Small intestine (tissue), 7 donors: ENCODE data around the gene BABAM2. TPM values are rescaled to one million over a fixed set of nuclear protein-coding genes. Genes with fewer than 3 reads are reported as not detected.

Experiments
- DNase-seq, 2 donors: peaks; one replicate each; pipeline versions ENCODE4 v3.0.0 to v3.0.0-alpha.2; 2013
- FAIRE-seq: peaks from 2 replicates; lab custom pipeline; 2012; peaks lifted over from hg19 to GRCh38; lab: Jason Lieb, UNC
- H3K27ac ChIP-seq, 3 donors: one replicate each; pipeline ENCODE4 v1.5.1; 2013; ENCODE audit warnings: low read length in 2 of 3, mild to moderate bottlenecking in 2 of 3, control low read depth in 1 of 3, inconsistent platforms in 1 of 3, low read depth in 1 of 3, moderate library complexity in 1 of 3
- H3K27me3 ChIP-seq, 3 donors: one replicate each; pipeline ENCODE4 v1.6.1; 2013; ENCODE audit warnings: low read length in 3 of 3, inconsistent platforms in 1 of 3; ENCODE audit not compliant: control insufficient read depth in 3 of 3, insufficient read depth in 3 of 3
- H3K36me3 ChIP-seq, 3 donors: one replicate each; pipeline ENCODE4 v1.6.1; 2013; ENCODE audit warnings: low read length in 3 of 3, inconsistent platforms in 1 of 3, low read depth in 1 of 3, mild to moderate bottlenecking in 1 of 3, moderate library complexity in 1 of 3; ENCODE audit not compliant: control insufficient read depth in 3 of 3, insufficient read depth in 2 of 3
- H3K4me1 ChIP-seq, 3 donors: one replicate each; pipeline ENCODE4 v1.6.1; 2013; ENCODE audit warnings: low read length in 2 of 3, inconsistent platforms in 1 of 3, low read depth in 1 of 3, mild to moderate bottlenecking in 1 of 3, moderate library complexity in 1 of 3; ENCODE audit not compliant: control insufficient read depth in 3 of 3, insufficient read depth in 2 of 3
- H3K4me3 ChIP-seq, 3 donors: one replicate each; pipeline ENCODE4 v1.5.1; 2013; ENCODE audit warnings: low read length in 3 of 3, control low read depth in 1 of 3, inconsistent platforms in 1 of 3, low read depth in 1 of 3, mild to moderate bottlenecking in 1 of 3, moderate library complexity in 1 of 3
- H3K9me3 ChIP-seq, 2 donors: one replicate each; pipeline ENCODE4 v1.6.1; 2013; ENCODE audit warnings: low read depth in 1 of 2, low read length in 1 of 2; ENCODE audit not compliant: control insufficient read depth in 2 of 2, insufficient read depth in 1 of 2
- WGBS, 3 donors: extraction: QIAGEN DNeasy Blood & Tissue Kit; methylation state at CpG; one replicate each; pipeline ENCODE4 v1.1.7; 2013; 5-methylcytosine and 5-hydroxymethylcytosine counted together
- polyA plus RNA-seq, 4 donors: library from polyadenylated mRNA; stranded (reverse) in 3 of 4; unstranded in 1 of 4; fragments of 200-250 nt in 3 of 4; fragments of 120-200 nt in 1 of 4; gene quantifications; one replicate each; pipeline versions ENCODE4 v1.2.1 to v1.2.3, GENCODE V29; 2013
- donor health status: healthy with polysubstance abuse.
- donor health status: control.
- donor health status: control.
- donor health status: Bipolar disorder and iron deficiency.
- donor health status: healthy.

Gene BABAM2
- polyA plus RNA-seq, 4 donors = 19.5 to 38.6 (median 21.5) TPM

DNA sequence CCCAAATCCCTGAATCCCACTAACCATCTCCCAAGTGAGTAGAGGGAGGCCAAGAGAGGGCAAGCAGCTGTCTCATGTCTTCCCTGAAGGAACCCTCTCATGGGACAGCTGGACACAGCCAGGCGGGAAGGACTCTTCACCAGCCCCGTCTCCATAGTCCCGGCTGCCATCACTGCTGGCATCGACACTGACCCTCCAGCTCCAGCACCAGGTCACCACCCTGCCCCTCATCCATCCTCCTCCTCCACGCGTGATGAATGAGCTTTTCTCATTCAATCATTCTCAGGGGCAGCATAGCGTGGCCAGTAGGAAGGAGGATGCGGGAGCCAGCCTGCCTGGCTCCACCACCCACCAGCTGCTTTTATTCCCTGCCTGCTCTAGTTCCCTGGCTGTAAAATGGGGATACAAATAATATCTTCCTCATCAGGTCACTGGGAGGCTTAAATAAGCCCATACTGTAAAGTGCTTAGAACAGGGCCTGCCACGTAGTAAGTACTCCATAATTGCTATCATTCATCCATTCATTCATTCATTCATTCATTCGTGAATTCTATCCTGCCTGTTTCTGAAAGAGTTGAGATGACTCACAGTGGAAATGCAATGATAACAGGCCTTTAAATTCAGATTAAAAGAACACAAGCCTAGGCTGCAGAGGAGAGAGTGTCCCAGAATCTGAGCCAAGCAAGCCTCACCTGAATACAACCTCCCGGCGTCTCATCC, 471.6 kb downstream of the BABAM2 start:
- Histone ChIP-seq H3K36me3 (no peaks in the 10 kb centered on the region), H3K4me1 (peaks cover 6 to 52% (median 13%) of the 10 kb centered on the region in 3 donors), H3K4me3 (no peak overlapping the region), H3K27me3 (no peaks in the 10 kb centered on the region), H3K9me3 (no peaks in the 10 kb centered on the region), H3K27ac (no peak overlapping the region)
- WGBS, 3 donors = 76 to 81% (median 76%) methylated on average over 12 of the region's 12 CpGs
- no peak for FAIRE-seq
- DNase-seq = no peak

DNA sequence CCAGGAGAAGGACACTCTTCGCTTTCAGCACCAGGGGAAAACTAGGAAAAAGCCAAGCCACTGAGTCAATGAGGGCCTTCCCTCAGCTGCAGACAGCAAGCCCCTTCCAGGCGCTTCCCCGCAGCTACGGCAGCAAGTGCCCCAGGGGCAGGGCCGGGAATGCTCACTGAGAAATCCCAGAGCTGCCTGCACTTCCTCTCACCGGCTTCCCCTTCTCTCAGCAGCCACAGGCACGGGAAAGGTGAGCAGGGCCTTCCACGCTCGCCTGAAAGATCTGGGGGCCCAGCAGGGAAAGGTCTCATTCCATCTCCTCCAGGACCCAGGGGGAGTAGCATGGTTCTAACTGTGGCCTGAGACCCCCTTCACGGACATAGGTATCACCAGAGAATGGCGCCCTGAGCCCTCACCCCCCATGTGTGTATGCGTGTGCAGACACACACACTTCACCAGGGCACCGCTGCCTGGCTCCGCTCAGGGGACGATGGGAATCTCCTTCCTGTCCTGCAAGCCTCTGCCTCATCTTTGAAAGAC, 472.5 kb downstream of the BABAM2 start:
- 90 to 95% (median 90%) methylated on average over 15 of the region's 15 CpGs for WGBS, 3 donors
- no peak for DNase-seq

DNA sequence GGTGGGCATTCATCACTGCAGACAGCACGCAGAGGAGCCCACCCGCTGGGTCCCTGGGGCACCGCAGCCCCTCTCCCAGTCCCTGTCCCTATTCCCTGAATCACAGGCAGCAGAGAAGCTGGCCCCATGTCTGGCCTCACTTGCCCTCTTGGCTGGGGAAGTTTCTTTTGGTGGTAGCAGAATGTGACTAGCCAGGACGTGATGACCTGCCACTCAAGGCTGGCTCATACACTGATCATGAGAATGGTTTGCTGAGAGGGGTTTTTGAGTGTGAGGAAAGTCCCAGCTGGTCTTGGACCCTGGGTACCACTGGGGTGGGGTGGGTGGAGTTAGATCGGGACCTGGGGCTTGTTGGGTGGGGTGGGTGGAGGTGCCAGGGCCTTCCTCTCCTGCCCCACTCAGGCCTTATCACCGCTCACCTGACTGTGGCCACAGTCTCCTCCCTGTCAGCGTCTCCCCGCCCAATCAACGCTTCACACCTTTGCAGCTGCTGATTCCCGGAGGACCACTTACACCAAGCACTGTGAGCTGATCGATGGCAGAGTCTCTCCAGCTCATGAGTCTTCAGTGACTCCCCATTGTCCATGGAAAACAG, 473.3 kb downstream of the BABAM2 start:
- no peak overlapping the region for H3K4me3 ChIP-seq
- H3K27ac ChIP-seq = no peak overlapping the region
- H3K4me1 ChIP-seq = peaks cover 8 to 56% (median 12%) of the 10 kb centered on the region in 3 donors

More for the DNA sequence above, 472.5 kb downstream of the BABAM2 start:
- Histone ChIP-seq H3K27ac (no peak overlapping the region), H3K9me3 (no peaks in the 10 kb centered on the region), H3K4me1 (peaks cover 9 to 60% (median 13%) of the 10 kb centered on the region in 3 donors), H3K27me3 (no peaks in the 10 kb centered on the region), H3K36me3 (no peaks in the 10 kb centered on the region), H3K4me3 (no peak overlapping the region)
- no peak for FAIRE-seq

GRCh38 chr2:28364610-28365009, 474.1 kb downstream of the BABAM2 start:
- Histone ChIP-seq H3K27me3 (no peaks in the 10 kb centered on the region), H3K4me1 (peaks cover 5 to 49% (median 10%) of the 10 kb centered on the region in 3 donors), H3K4me3 (no peak overlapping the region), H3K36me3 (no peaks in the 10 kb centered on the region), H3K27ac (no peak overlapping the region), H3K9me3 (no peaks in the 10 kb centered on the region)
- 90 to 98% (median 94%) methylated on average over 3 of the region's 3 CpGs for WGBS, 3 donors
- no peak for DNase-seq
- no peak for FAIRE-seq

More for the DNA sequence above, 473.3 kb downstream of the BABAM2 start:
- H3K36me3 ChIP-seq = no peaks in the 10 kb centered on the region
- WGBS, 3 donors = 85 to 90% (median 87%) methylated on average over 11 of the region's 11 CpGs
- FAIRE-seq (no peak), DNase-seq (no peak)
- no peaks in the 10 kb centered on the region for H3K27me3 ChIP-seq
- no peaks in the 10 kb centered on the region for H3K9me3 ChIP-seq

DNA sequence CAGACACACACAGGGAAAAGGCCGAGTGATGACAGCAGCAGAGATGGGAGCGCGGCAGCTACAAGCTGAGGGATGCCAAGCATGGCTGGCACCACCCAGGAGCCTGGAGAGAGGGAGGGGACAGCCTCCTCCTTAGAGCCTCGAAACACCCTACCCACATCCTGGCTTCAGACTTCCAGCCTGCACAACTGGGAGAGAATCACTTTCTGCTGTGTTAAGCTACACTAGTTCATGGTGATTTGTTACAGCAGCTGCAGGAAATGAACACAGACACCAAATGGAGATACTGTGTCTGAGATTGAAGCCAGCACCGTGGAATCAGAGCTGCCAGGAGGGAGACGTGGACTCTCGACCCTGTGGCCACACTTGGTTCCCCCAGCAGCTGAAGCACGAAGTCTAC, 474.6 kb downstream of the BABAM2 start:
- FAIRE-seq = no peak
- Histone ChIP-seq H3K4me3 (no peak overlapping the region), H3K9me3 (no peaks in the 10 kb centered on the region), H3K27me3 (no peaks in the 10 kb centered on the region), H3K36me3 (no peaks in the 10 kb centered on the region), H3K4me1 (peaks cover 5 to 47% (median 8%) of the 10 kb centered on the region in 3 donors), H3K27ac (peak overlapping the region in 2 of 3 donors; percentile 2 to 21)
- WGBS, 3 donors = 38 to 62% (median 53%) methylated on average over 8 of the region's 8 CpGs
- DNase-seq = peak; percentile 67 to 76

- peaks cover 5 to 47% (median 8%) of the 10 kb centered on the region in 3 donors for H3K4me1 ChIP-seq
Observed at GRCh38 chr2:28366149-28366495, 475.6 kb downstream of the BABAM2 start.

GRCh38 chr2:28366496-28367282, 476.2 kb downstream of the BABAM2 start:
- no peak overlapping the region for H3K4me3 ChIP-seq
- H3K27me3 ChIP-seq = no peaks in the 10 kb centered on the region
- H3K36me3 ChIP-seq = no peaks in the 10 kb centered on the region
- peak; percentile 67 to 96 for DNase-seq
- peak overlapping the region; percentile 62 to 97 (median 76) for H3K27ac ChIP-seq
- H3K9me3 ChIP-seq = no peaks in the 10 kb centered on the region
- H3K4me1 ChIP-seq = peaks cover 5 to 47% (median 8%) of the 10 kb centered on the region in 3 donors
- 14 to 33% (median 31%) methylated on average over 19 of the region's 19 CpGs for WGBS, 3 donors
- FAIRE-seq = no peak

More at GRCh38 chr2:28366149-28366495, 475.6 kb downstream of the BABAM2 start:
- no peaks in the 10 kb centered on the region for H3K9me3 ChIP-seq
- H3K27me3 ChIP-seq = no peaks in the 10 kb centered on the region
- no peak overlapping the region for H3K4me3 ChIP-seq
- no peaks in the 10 kb centered on the region for H3K36me3 ChIP-seq
- DNase-seq (no peak), FAIRE-seq (no peak)
- 51 to 80% (median 57%) methylated on average over 10 of the region's 10 CpGs for WGBS, 3 donors
- peak overlapping the region; percentile 62 to 97 (median 76) for H3K27ac ChIP-seq
